ENCODE data around the gene BTBD17.

- no peak for TF ChIP-seq CTCF (IDR thresholded peaks at IDR 0.05)
- TF ChIP-seq POLR2AphosphoS5 (IDR thresholded peaks at IDR 0.05) = no peak
- TF ChIP-seq POLR2A (IDR thresholded peaks at IDR 0.05) = no peak
- TF ChIP-seq EP300 (IDR thresholded peaks at IDR 0.05) = no peak
Observed at GRCh38 chr17:74309902-74310301, 51.8 kb downstream of the BTBD17 start.
